H9 (cell line): ENCODE results near the gene ULBP3. TPM values are rescaled to one million over a fixed set of nuclear protein-coding genes. Genes with fewer than 3 reads are reported as not detected.

Experiments used
- DNase-seq: peaks from one replicate; pipeline ENCODE4 v3.0.0-alpha.2; 2017
- H2AFZ ChIP-seq: one replicate; pipeline ENCODE4 v1.6.1; 2013; ENCODE audit warnings: mild to moderate bottlenecking, low read length, control low read depth, moderate library complexity
- H2AK5ac ChIP-seq: 2 replicates; pipeline ENCODE4 v1.6.1; 2013; ENCODE audit warnings: low read length, control low read depth, mixed read lengths; ENCODE audit not compliant: insufficient read length
- H2BK120ac ChIP-seq: one replicate; pipeline ENCODE4 v1.6.1; 2013; ENCODE audit warnings: low read depth, mild to moderate bottlenecking, low read length, control low read depth, inconsistent platforms; ENCODE audit not compliant: poor library complexity, severe bottlenecking
- H2BK12ac ChIP-seq: 2 replicates; pipeline ENCODE4 v1.6.1; 2013; ENCODE audit warnings: low read length, control low read depth, mixed read lengths, low read depth; ENCODE audit not compliant: insufficient read length
- H2BK15ac ChIP-seq: 2 replicates; pipeline ENCODE4 v1.6.1; 2013; ENCODE audit warnings: low read depth, low read length, control low read depth
- H2BK20ac ChIP-seq: one replicate; pipeline ENCODE4 v1.6.1; 2013; ENCODE audit warnings: low read depth, mild to moderate bottlenecking, low read length, control low read depth, inconsistent platforms; ENCODE audit not compliant: poor library complexity, severe bottlenecking
- H2BK5ac ChIP-seq: 2 replicates; pipeline ENCODE4 v1.6.1; 2013; ENCODE audit warnings: low read length, control low read depth, mixed read lengths; ENCODE audit not compliant: insufficient read length
- H3K14ac ChIP-seq: 2 replicates; pipeline ENCODE4 v1.6.1; 2013; ENCODE audit warnings: low read length, control low read depth; ENCODE audit not compliant: insufficient read depth
- H3K18ac ChIP-seq: 2 replicates; pipeline ENCODE4 v1.6.1; 2013; ENCODE audit warnings: low read depth, mild to moderate bottlenecking, mixed read lengths, low read length, control low read depth; ENCODE audit not compliant: insufficient read length
- H3K23ac ChIP-seq: 2 replicates; pipeline ENCODE4 v1.6.1; 2013; ENCODE audit warnings: low read length, control low read depth, mixed read lengths, low read depth; ENCODE audit not compliant: insufficient read length
- H3K23me2 ChIP-seq: 2 replicates; pipeline ENCODE4 v1.6.1; 2013; ENCODE audit warnings: low read depth, mild to moderate bottlenecking, mixed read lengths, low read length, control low read depth; ENCODE audit not compliant: insufficient read length, poor library complexity, severe bottlenecking
- H3K27ac ChIP-seq: 2 replicates; pipeline ENCODE4 v1.5.1; 2013; ENCODE audit warnings: low read length, control low read depth, mixed read lengths, low read depth; ENCODE audit not compliant: insufficient read length
- H3K27me3 ChIP-seq: 2 replicates; pipeline ENCODE4 v1.6.1; 2013; ENCODE audit warnings: low read length, control low read depth, inconsistent platforms; ENCODE audit not compliant: insufficient read depth
- H3K4ac ChIP-seq: 2 replicates; pipeline ENCODE4 v1.6.1; 2013; ENCODE audit warnings: low read depth, mild to moderate bottlenecking, control low read depth, inconsistent platforms, low read length, moderate library complexity
- H3K4me1 ChIP-seq: 2 replicates; pipeline ENCODE4 v1.6.1; 2013; ENCODE audit warnings: low read length, control low read depth, inconsistent platforms; ENCODE audit not compliant: insufficient read depth
- H3K4me2 ChIP-seq: 2 replicates; pipeline ENCODE4 v1.6.1; 2013; ENCODE audit warnings: low read length, control low read depth, mixed read lengths; ENCODE audit not compliant: insufficient read length, insufficient read depth
- H3K56ac ChIP-seq: 2 replicates; pipeline ENCODE4 v1.6.1; 2013; ENCODE audit warnings: low read depth, mild to moderate bottlenecking, mixed read lengths, low read length, control low read depth; ENCODE audit not compliant: insufficient read length
- H3K79me1 ChIP-seq: 2 replicates; pipeline ENCODE4 v1.6.1; 2013; ENCODE audit warnings: low read depth, mild to moderate bottlenecking, moderate library complexity, low read length, control low read depth, inconsistent platforms; ENCODE audit not compliant: insufficient read depth, poor library complexity, severe bottlenecking
- H3K79me2 ChIP-seq: 2 replicates; pipeline ENCODE4 v1.6.1; 2013; ENCODE audit warnings: low read length, control low read depth, inconsistent platforms; ENCODE audit not compliant: insufficient read depth
- H3K9ac ChIP-seq: 2 replicates; pipeline ENCODE4 v1.6.1; 2013; ENCODE audit warnings: low read length, control low read depth, mixed read lengths; ENCODE audit not compliant: insufficient read length; ENCODE audit errors: extremely low read depth
- H3K9me3 ChIP-seq: one replicate; pipeline ENCODE4 v1.6.1; 2013; ENCODE audit warnings: low read depth, low read length, inconsistent platforms; ENCODE audit not compliant: control insufficient read depth
- H3T11ph ChIP-seq: one replicate; pipeline ENCODE4 v1.6.1; 2013; ENCODE audit warnings: mild to moderate bottlenecking, low read length, control low read depth, inconsistent platforms
- H4K20me1 ChIP-seq: one replicate; pipeline ENCODE4 v1.6.1; 2013; ENCODE audit not compliant: control insufficient read depth, insufficient read length, insufficient read depth
- H4K5ac ChIP-seq: 2 replicates; pipeline ENCODE4 v1.6.1; 2013; ENCODE audit warnings: low read depth, mild to moderate bottlenecking, mixed read lengths, low read length, control low read depth; ENCODE audit not compliant: insufficient read length
- H4K8ac ChIP-seq: replicated peaks from 2 replicates; pipeline ENCODE4 v1.6.1; 2013; ENCODE audit warnings: low read length, control low read depth, mixed read lengths, low read depth; ENCODE audit not compliant: insufficient read length
- H4K91ac ChIP-seq: 2 replicates; pipeline ENCODE4 v1.6.1; 2013; ENCODE audit warnings: low read depth, mild to moderate bottlenecking, moderate library complexity, mixed read lengths, low read length, control low read depth; ENCODE audit not compliant: insufficient read length
- H3K27ac Mint-ChIP-seq, 3 experiments: 2 replicates in 2 of 3; 3 replicates in 1 of 3; pipeline ENCODE4 v1.8.0; 2020 to 2021; ENCODE audit warnings: mixed read lengths in 3 of 3, mild to moderate bottlenecking in 1 of 3, moderate library complexity in 1 of 3
- H3K27me3 Mint-ChIP-seq: 2 replicates; pipeline ENCODE4 v1.8.0; 2021; ENCODE audit warnings: low read depth, mild to moderate bottlenecking, moderate library complexity, mixed read lengths
- H3K36me3 Mint-ChIP-seq, 3 experiments: 2 replicates in 2 of 3; 3 replicates in 1 of 3; pipeline ENCODE4 v1.8.0; 2020 to 2021; ENCODE audit warnings: low read depth in 3 of 3, mixed read lengths in 3 of 3; ENCODE audit not compliant: insufficient read depth in 1 of 3
- H3K4me1 Mint-ChIP-seq, 2 experiments: 2 replicates each; pipeline ENCODE4 v1.8.0; 2020; ENCODE audit warnings: mixed read lengths in 2 of 2
- H3K4me3 Mint-ChIP-seq, 2 experiments: 2 replicates in 1 of 2; 3 replicates in 1 of 2; pipeline ENCODE4 v1.8.0; 2020 to 2021; ENCODE audit warnings: mild to moderate bottlenecking in 2 of 2, mixed read lengths in 2 of 2, moderate library complexity in 1 of 2
- H3K9me3 Mint-ChIP-seq, 2 experiments: 2 replicates in 1 of 2; 3 replicates in 1 of 2; pipeline ENCODE4 v1.8.0; 2020; ENCODE audit warnings: mild to moderate bottlenecking in 2 of 2, mixed read lengths in 2 of 2, moderate library complexity in 1 of 2
- CTCF ChIP-seq: fragments of 200-600 bp; sonication (generic); conservative IDR thresholded peaks from 3 replicates; pipeline ENCODE4 v1.8.0; 2021; ENCODE audit warnings: antibody characterized with exemption, mild to moderate bottlenecking
- WGBS: extraction: QIAGEN DNeasy Blood & Tissue Kit; methylation state at CpG from one replicate; pipeline ENCODE4 v1.1.7; 2013; ENCODE audit warnings: missing lambda C conversion rate, low lambda C conversion rate, mixed read lengths; ENCODE audit not compliant: insufficient read length; ENCODE audit errors: extremely low coverage; 5-methylcytosine and 5-hydroxymethylcytosine counted together
- total RNA-seq: library from RNA; stranded (reverse); gene quantifications from 2 replicates; pipeline ENCODE4 v1.2.1, GENCODE V29; 2021

The ULBP3 gene
- total RNA-seq, 1 experiment from 2014 or later = 5.8 TPM

- Histone ChIP-seq H2BK5ac (no peak overlapping the region), H2AFZ (no peak overlapping the region), H2BK20ac (no peak overlapping the region), H3K56ac (no peak overlapping the region), H3T11ph (no peak overlapping the region), H2BK12ac (no peak overlapping the region), H3K23me2 (no peaks in the 10 kb centered on the region), H4K20me1 (no peaks in the 10 kb centered on the region), H2BK120ac (no peak overlapping the region), H3K27ac (no peak overlapping the region), H3K4me2 (no peak overlapping the region), H4K91ac (no peak overlapping the region), H3K79me2 (no peaks in the 10 kb centered on the region), H3K27me3 (no peaks in the 10 kb centered on the region), H3K18ac (no peak overlapping the region), H4K8ac (no peak overlapping the region), H4K5ac (no peak overlapping the region), H2AK5ac (no peak overlapping the region), H3K9ac (no peak overlapping the region), H2BK15ac (no peak overlapping the region), H3K79me1 (no peaks in the 10 kb centered on the region), H3K4me1 (no peaks in the 10 kb centered on the region), H3K9me3 (no peaks in the 10 kb centered on the region), H3K23ac (no peak overlapping the region), H3K14ac (no peak overlapping the region), H3K4ac (no peak overlapping the region)
- no peak for DNase-seq
- TF ChIP-seq CTCF = no peak
- H3K27ac Mint-ChIP-seq = no peak overlapping the region
- H3K4me3 Mint-ChIP-seq = no peak overlapping the region
- no CpG with 5 or more reads among the region's 4 CpGs for WGBS
- no peaks in the 10 kb centered on the region for H3K36me3 Mint-ChIP-seq
- H3K9me3 Mint-ChIP-seq = no peaks in the 10 kb centered on the region
- peaks cover 15% of the 10 kb centered on the region for H3K27me3 Mint-ChIP-seq
- H3K4me1 Mint-ChIP-seq = peaks cover 3 to 6% of the 10 kb centered on the region in 2 experiments; a peak in 3 of 4 replicates
Observed at GRCh38 chr6:150091476-150091875, 22.6 kb upstream of the ULBP3 start.
